ENCODE data around the gene KLHL5. TPM values are rescaled to one million over a fixed set of nuclear protein-coding genes. Genes with fewer than 3 reads are reported as not detected.

Gene KLHL5
- total RNA-seq, 2 experiments from 2014 or later = 34.4 to 59.8 TPM

GRCh38 chr4:39068907-39069306 lies 6.9 kb downstream of the KLHL5 start:
- no peaks in the 10 kb centered on the region for H3K9me2 ChIP-seq (ENCODE audit: insufficient read depth, low read length)
- no peak overlapping the region for H3K4me3 ChIP-seq (ENCODE audit: low read depth, low read length, poor library complexity, severe bottlenecking)
- intact Hi-C loops (cut with micrococcal nuclease; ENCODE audit: unreplicated experiment) = no loop called here
- CTCF ChIA-PET (ENCODE audit: unreplicated experiment) = no interaction called here
- H3K4me1 ChIP-seq (ENCODE audit: insufficient read depth, low read length, poor library complexity, severe bottlenecking) = no peaks in the 10 kb centered on the region
- POLR2A ChIA-PET = no interaction called here
- no peaks in the 10 kb centered on the region for H3K36me3 ChIP-seq (ENCODE audit: insufficient read depth, low read length)
- no peak for DNase-seq (ENCODE audit: low spot score)
- no peak overlapping the region for H3K27ac ChIP-seq (ENCODE audit: low read depth, low read length, poor library complexity, severe bottlenecking)
- no peak overlapping the region for H2AFZ ChIP-seq (ENCODE audit: low read length)
- H3K9me3 ChIP-seq (ENCODE audit: low read length) = no peaks in the 10 kb centered on the region
- H3K79me2 ChIP-seq (ENCODE audit: insufficient read depth, low read depth, low read length) = peaks cover 9% of the 10 kb centered on the region; the same call in 1 of the 2 replicates
- no peaks in the 10 kb centered on the region for H4K20me1 ChIP-seq (ENCODE audit: insufficient read depth, low read length)
- no peak overlapping the region for H3K4me2 ChIP-seq (ENCODE audit: low read length)
- BruUV-seq (replicated peaks) = no TSS peak
- no peak for TF ChIP-seq EZH2phosphoT487 (IDR thresholded peaks at IDR 0.05; ENCODE audit: borderline replicate concordance, low read depth, low read length)
- TF ChIP-seq, protein P1, sequence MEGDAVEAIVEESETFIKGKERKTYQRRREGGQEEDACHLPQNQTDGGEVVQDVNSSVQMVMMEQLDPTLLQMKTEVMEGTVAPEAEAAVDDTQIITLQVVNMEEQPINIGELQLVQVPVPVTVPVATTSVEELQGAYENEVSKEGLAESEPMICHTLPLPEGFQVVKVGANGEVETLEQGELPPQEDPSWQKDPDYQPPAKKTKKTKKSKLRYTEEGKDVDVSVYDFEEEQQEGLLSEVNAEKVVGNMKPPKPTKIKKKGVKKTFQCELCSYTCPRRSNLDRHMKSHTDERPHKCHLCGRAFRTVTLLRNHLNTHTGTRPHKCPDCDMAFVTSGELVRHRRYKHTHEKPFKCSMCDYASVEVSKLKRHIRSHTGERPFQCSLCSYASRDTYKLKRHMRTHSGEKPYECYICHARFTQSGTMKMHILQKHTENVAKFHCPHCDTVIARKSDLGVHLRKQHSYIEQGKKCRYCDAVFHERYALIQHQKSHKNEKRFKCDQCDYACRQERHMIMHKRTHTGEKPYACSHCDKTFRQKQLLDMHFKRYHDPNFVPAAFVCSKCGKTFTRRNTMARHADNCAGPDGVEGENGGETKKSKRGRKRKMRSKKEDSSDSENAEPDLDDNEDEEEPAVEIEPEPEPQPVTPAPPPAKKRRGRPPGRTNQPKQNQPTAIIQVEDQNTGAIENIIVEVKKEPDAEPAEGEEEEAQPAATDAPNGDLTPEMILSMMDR (conservative IDR thresholded peaks at IDR 0.05; ENCODE audit: low read length) = no peak

DNA sequence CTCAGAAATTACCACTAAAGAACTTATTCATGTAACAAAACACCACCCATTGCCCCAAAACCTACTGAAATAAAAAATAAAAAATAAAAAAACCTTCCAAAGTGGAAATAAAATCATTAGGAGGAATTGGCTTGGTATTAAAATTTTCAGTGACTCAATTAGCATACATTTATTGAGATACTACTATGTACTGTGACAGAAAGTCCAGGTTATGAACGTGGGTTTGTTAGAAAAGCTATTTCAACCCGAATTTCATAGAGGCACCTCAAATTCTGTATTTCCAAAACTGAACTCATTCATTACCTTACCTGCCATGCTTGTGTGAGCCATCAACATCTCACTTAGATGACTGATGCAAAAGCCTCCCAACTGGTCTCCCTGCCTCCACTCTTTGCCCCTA lies 16.8 kb downstream of the KLHL5 start:
- H4K20me1 ChIP-seq (ENCODE audit: insufficient read depth, low read length) = no peaks in the 10 kb centered on the region
- POLR2A ChIA-PET = interaction anchor here (0.8 kb wide), 1 partner anchor 124 kb away, joined by 3 read pairs; no protein-coding TSS in a partner anchor
- no peak overlapping the region for H3K4me3 ChIP-seq (ENCODE audit: low read depth, low read length, poor library complexity, severe bottlenecking)
- no TSS peak for BruUV-seq (replicated peaks)
- no peaks in the 10 kb centered on the region for H3K9me2 ChIP-seq (ENCODE audit: insufficient read depth, low read length)
- CTCF ChIA-PET (ENCODE audit: unreplicated experiment) = no interaction called here
- intact Hi-C loops (cut with micrococcal nuclease; ENCODE audit: unreplicated experiment) = no loop called here
- no peak for TF ChIP-seq EZH2phosphoT487 (IDR thresholded peaks at IDR 0.05; ENCODE audit: borderline replicate concordance, low read depth, low read length)
- TF ChIP-seq, protein P1 (conservative IDR thresholded peaks at IDR 0.05; ENCODE audit: low read length) = no peak
- peaks cover 25% of the 10 kb centered on the region for H3K36me3 ChIP-seq (ENCODE audit: insufficient read depth, low read length)
- no peaks in the 10 kb centered on the region for H3K9me3 ChIP-seq (ENCODE audit: low read length)
- no peak for DNase-seq (ENCODE audit: low spot score)
- no peaks in the 10 kb centered on the region for H3K79me2 ChIP-seq (ENCODE audit: insufficient read depth, low read depth, low read length)
- H3K4me2 ChIP-seq (ENCODE audit: low read length) = no peak overlapping the region
- H3K4me1 ChIP-seq (ENCODE audit: insufficient read depth, low read length, poor library complexity, severe bottlenecking) = no peaks in the 10 kb centered on the region
- H3K27ac ChIP-seq (ENCODE audit: low read depth, low read length, poor library complexity, severe bottlenecking) = no peak overlapping the region
- H2AFZ ChIP-seq (ENCODE audit: low read length) = no peak overlapping the region

- DNase-seq (ENCODE audit: low spot score) = no peak
- H3K9me3 ChIP-seq (ENCODE audit: low read length) = no peaks in the 10 kb centered on the region
- no peak overlapping the region for H3K4me2 ChIP-seq (ENCODE audit: low read length)
- no TSS peak for BruUV-seq (replicated peaks)
- intact Hi-C loops (cut with micrococcal nuclease; ENCODE audit: unreplicated experiment) = no loop called here
- H3K36me3 ChIP-seq (ENCODE audit: insufficient read depth, low read length) = peaks cover 27% of the 10 kb centered on the region; the same call in 1 of the 2 replicates
- no peak overlapping the region for H3K4me3 ChIP-seq (ENCODE audit: low read depth, low read length, poor library complexity, severe bottlenecking)
- POLR2A ChIA-PET = no interaction called here
- H3K9me2 ChIP-seq (ENCODE audit: insufficient read depth, low read length) = no peaks in the 10 kb centered on the region
- no peak for TF ChIP-seq EZH2phosphoT487 (IDR thresholded peaks at IDR 0.05; ENCODE audit: borderline replicate concordance, low read depth, low read length)
- TF ChIP-seq, protein P1 (conservative IDR thresholded peaks at IDR 0.05; ENCODE audit: low read length) = no peak
- no peak overlapping the region for H2AFZ ChIP-seq (ENCODE audit: low read length)
- H3K79me2 ChIP-seq (ENCODE audit: insufficient read depth, low read depth, low read length) = no peaks in the 10 kb centered on the region
- H3K4me1 ChIP-seq (ENCODE audit: insufficient read depth, low read length, poor library complexity, severe bottlenecking) = no peaks in the 10 kb centered on the region
- no peak overlapping the region for H3K27ac ChIP-seq (ENCODE audit: low read depth, low read length, poor library complexity, severe bottlenecking)
- H4K20me1 ChIP-seq (ENCODE audit: insufficient read depth, low read length) = no peaks in the 10 kb centered on the region
- CTCF ChIA-PET (ENCODE audit: unreplicated experiment) = no interaction called here
Observed at GRCh38 chr4:39083164-39083563, 21.1 kb downstream of the KLHL5 start.

All from OCI-LY7 (cell line).